Measurements from ENCODE around the gene TES.

Gene TES

GRCh38 chr7:116225860-116226259 is 15.5 kb downstream of the TES start:
- H3K27me3 Mint-ChIP-seq, result no peaks in the 10 kb centered on the region
- no peak for ATAC-seq
- H3K4me1 Mint-ChIP-seq, result peaks cover 81% of the 10 kb centered on the region
- no peaks in the 10 kb centered on the region for H3K9me3 Mint-ChIP-seq
- DNase-seq, result no peak
- H3K4me3 Mint-ChIP-seq, result no peak overlapping the region
- peak overlapping the region in 1 of 2 donors; percentile 81 for H3K27ac Mint-ChIP-seq

DNA sequence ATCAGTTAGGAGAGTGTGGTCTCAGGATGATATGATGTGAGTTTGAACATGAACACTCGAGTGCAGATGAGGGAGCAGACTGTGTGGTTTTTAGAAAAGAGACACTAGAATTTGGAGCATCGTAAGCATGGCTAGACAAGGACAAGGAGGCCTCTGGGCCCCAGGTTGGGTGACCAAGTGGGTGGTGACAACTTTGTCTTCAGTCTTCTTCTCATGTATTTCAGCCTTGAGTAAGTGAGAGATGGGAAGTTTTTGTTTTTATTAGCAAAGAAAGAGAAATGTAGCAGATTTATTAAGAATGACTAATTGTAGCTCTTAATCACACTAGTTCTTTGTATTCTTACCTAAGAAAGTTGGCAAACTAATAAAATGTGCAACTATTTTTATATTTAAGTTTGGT is 16.3 kb downstream of the TES start:
- H3K9me3 Mint-ChIP-seq, result no peaks in the 10 kb centered on the region
- H3K4me3 Mint-ChIP-seq, result no peak overlapping the region
- peaks cover 83% of the 10 kb centered on the region for H3K4me1 Mint-ChIP-seq
- H3K27ac Mint-ChIP-seq, result peak overlapping the region in 1 of 2 donors; percentile 81
- ATAC-seq (no peak), DNase-seq (no peak)
- H3K27me3 Mint-ChIP-seq, result no peaks in the 10 kb centered on the region

DNA sequence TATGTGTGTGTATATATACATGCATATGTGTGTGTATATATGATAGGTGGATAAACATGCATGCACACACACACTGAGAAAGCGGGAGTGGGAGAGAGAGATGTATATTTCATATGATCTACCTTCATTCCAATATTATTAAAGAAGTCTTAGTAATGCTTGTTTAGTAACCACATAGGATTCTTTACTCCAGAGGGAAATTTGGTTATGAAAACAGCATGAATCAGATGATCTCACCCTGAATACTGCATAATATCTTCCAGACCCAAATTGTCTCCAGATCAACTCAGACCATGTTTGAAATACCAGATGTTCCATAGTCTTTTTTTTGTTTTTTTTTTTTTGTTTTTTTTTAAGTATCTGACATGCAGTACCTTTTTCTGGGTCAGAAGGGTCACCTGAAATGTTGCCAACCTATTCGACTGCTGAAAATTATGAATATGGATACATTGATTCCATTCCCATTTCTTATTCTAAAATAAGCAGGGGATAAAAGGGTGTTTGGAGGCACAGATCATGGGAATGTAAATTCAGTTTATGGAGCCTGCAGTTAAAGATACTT is 17.4 kb downstream of the TES start:
- H3K4me3 Mint-ChIP-seq, result no peak overlapping the region
- no peak for DNase-seq
- H3K9me3 Mint-ChIP-seq, result no peaks in the 10 kb centered on the region
- peaks cover 81% of the 10 kb centered on the region for H3K4me1 Mint-ChIP-seq
- ATAC-seq, result no peak
- H3K27ac Mint-ChIP-seq, result no peak overlapping the region
- no peaks in the 10 kb centered on the region for H3K27me3 Mint-ChIP-seq

GRCh38 chr7:116228241-116228640 is 17.9 kb downstream of the TES start:
- DNase-seq (no peak), ATAC-seq (no peak)
- Mint-ChIP-seq H3K9me3 (no peaks in the 10 kb centered on the region), H3K4me3 (no peak overlapping the region), H3K27me3 (no peaks in the 10 kb centered on the region), H3K4me1 (peaks cover 79% of the 10 kb centered on the region), H3K27ac (no peak overlapping the region)

- DNase-seq (no peak), ATAC-seq (peak; percentile 26)
- no peaks in the 10 kb centered on the region for H3K27me3 Mint-ChIP-seq
- H3K9me3 Mint-ChIP-seq, result no peaks in the 10 kb centered on the region
- H3K4me3 Mint-ChIP-seq, result peak overlapping the region in 1 of 2 donors; percentile 1
- H3K27ac Mint-ChIP-seq, result no peak overlapping the region
- H3K4me1 Mint-ChIP-seq, result peaks cover 68% of the 10 kb centered on the region
Observed at GRCh38 chr7:116229366-116229765, 19.0 kb downstream of the TES start.

GRCh38 chr7:116230191-116231005 is 20.1 kb downstream of the TES start:
- Mint-ChIP-seq H3K9me3 (no peaks in the 10 kb centered on the region), H3K27me3 (no peaks in the 10 kb centered on the region), H3K27ac (peak overlapping the region; percentile 67 to 70), H3K4me1 (peaks cover 61% of the 10 kb centered on the region), H3K4me3 (peak overlapping the region; percentile 26 to 40)
- DNase-seq (no peak), ATAC-seq (peak; percentile 72)

DNA sequence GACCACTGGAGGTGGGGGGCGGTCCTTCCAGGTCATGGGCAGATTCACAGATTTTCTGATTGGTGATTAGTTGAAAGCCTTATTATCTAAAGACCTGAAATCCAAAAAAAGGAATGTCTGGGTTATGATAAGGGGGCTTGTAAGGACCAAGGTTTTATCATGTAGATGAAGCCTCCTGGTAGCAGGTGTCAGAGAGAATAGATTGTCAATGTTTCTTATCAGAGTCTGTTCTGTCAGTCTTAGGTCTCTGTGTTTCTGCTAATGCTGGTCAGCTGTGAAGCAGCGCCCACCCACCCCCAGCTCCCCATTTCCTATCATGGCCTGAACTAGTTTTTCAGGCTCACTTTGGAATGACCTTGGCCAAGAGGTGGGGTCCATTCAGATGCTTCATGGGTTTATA is 21.2 kb downstream of the TES start:
- ATAC-seq, result no peak
- Mint-ChIP-seq H3K9me3 (no peaks in the 10 kb centered on the region), H3K4me3 (no peak overlapping the region), H3K27me3 (no peaks in the 10 kb centered on the region), H3K4me1 (peaks cover 54% of the 10 kb centered on the region), H3K27ac (no peak overlapping the region)
- no peak for DNase-seq

DNA sequence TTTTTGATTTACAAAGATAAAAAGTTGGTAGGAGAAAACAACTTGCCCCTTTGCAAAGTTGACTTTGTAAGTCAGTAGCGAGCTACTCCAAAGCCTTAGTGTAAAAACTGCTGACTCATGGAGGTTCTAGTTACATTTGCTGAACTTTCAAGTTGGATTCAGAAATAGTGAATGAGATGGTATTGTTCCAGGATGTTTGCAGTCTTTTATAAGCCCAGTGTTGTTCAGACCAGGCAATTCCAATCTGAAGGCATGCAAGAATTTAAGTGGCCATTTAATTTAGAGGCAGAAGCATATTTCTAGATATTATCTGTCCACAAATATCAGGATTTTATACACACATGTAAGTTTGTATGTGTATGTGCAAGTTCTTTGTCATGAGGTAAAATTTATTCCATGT is 21.6 kb downstream of the TES start:
- DNase-seq, result no peak
- Mint-ChIP-seq H3K4me3 (no peak overlapping the region), H3K4me1 (peaks cover 51% of the 10 kb centered on the region), H3K27ac (peak overlapping the region in 1 of 2 donors; percentile 78), H3K27me3 (no peaks in the 10 kb centered on the region), H3K9me3 (no peaks in the 10 kb centered on the region)
- no peak for ATAC-seq

GRCh38 chr7:116232350-116232749 is 22.0 kb downstream of the TES start:
- DNase-seq, result no peak
- Mint-ChIP-seq H3K4me1 (peaks cover 51% of the 10 kb centered on the region), H3K9me3 (no peaks in the 10 kb centered on the region), H3K27ac (no peak overlapping the region), H3K4me3 (no peak overlapping the region), H3K27me3 (no peaks in the 10 kb centered on the region)
- ATAC-seq, result no peak

- no peak for DNase-seq
- Mint-ChIP-seq H3K4me3 (no peak overlapping the region), H3K4me1 (peaks cover 51% of the 10 kb centered on the region)
Observed at GRCh38 chr7:116232920-116233319, 22.6 kb downstream of the TES start.

DNA sequence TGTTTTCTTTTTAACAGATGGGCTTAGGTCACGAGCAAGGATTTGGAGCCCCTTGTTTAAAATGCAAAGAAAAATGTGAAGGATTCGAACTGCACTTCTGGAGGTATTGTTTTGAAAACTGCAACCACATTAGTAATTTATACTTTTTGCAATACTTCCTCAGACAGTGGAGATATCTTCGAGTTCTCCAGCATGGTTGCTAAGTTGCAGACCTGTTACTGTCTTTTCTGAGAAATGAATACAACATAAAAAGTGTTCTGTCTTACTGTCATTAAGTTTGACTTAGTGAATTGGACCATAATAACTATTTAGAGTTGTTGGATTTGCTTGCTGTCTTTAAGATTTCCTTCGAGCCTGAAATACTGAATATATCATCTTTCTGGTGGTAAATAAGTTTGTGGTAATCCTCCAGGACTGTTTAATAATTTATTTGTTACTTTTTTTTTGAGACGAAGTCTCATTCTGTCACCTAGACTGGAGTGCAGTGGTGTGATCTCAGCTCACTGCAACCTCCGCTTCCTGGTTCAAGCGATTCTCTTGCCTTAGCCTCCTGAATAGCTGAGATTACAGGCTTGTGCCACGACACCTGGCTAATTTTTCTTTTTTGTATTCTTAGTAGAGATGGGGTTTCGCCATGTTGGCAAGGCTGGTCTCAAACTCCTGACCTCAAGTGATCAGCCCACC is 24.3 kb downstream of the TES start:
- Mint-ChIP-seq H3K27ac (peak overlapping the region; percentile 74 to 91), H3K4me1 (peaks cover 49% of the 10 kb centered on the region), H3K4me3 (no peak overlapping the region), H3K9me3 (no peaks in the 10 kb centered on the region), H3K27me3 (no peaks in the 10 kb centered on the region)
- no peak for DNase-seq
- ATAC-seq, result no peak

More at GRCh38 chr7:116232920-116233319, 22.6 kb downstream of the TES start:
- Mint-ChIP-seq H3K27ac (no peak overlapping the region), H3K27me3 (no peaks in the 10 kb centered on the region), H3K9me3 (no peaks in the 10 kb centered on the region)
- ATAC-seq, result no peak

DNA sequence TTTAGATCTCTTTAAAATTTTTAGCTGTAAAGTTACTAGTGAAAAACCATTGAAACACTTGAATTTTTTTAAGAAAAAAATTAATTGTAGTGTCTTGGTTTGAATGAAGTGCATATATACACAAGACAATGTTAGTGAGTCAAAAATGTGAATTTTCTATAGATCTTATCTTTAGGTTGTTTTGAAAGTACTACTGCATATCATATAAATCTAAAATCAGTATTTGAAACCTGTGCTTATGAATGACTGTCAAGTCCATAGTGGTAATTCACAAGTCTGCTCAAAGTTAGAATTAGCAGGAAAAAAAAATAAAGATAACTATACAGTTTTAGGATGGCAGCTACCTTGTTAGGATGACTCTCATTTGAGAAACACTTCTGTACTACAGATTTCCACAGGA is 25.0 kb downstream of the TES start:
- ATAC-seq, result no peak
- no peaks in the 10 kb centered on the region for H3K9me3 Mint-ChIP-seq
- no peaks in the 10 kb centered on the region for H3K27me3 Mint-ChIP-seq
- no peak for DNase-seq
- peaks cover 42% of the 10 kb centered on the region for H3K4me1 Mint-ChIP-seq
- no peak overlapping the region for H3K4me3 Mint-ChIP-seq
- peak overlapping the region in 1 of 2 donors; percentile 79 for H3K27ac Mint-ChIP-seq

DNA sequence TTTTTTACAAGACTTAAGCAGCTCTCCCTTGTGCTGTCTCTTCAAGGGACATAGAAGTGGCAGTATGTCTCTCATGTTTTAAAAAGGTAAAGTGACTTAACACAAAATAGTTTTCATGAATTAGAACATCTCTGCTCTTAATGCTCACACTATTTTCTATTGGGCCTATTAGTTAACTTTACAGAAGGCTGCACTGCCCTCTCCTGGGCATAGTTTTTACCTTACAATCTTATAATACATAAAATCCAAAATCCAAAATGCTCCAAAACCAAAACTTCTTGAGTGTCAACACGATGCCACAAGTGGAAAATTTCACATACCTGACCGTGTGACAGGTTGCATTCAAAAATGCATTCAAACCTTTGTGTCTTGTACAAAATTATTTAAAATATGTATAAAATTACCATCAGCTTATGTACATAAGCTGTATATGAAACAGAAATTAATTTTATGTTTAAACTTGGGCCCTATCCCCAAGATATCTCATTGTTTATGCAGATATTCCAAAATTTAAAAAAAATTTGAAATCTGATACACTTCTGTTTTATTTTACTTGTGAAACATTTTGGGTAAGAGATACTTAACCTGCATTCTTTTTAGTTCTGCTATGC is 25.8 kb downstream of the TES start:
- ATAC-seq, result peak; percentile 79
- Mint-ChIP-seq H3K9me3 (no peaks in the 10 kb centered on the region), H3K4me1 (peaks cover 34% of the 10 kb centered on the region), H3K4me3 (no peak overlapping the region), H3K27ac (no peak overlapping the region), H3K27me3 (no peaks in the 10 kb centered on the region)
- DNase-seq, result peak in 1 of 2 donors; percentile 20

GRCh38 chr7:116239020-116239419 is 28.7 kb downstream of the TES start:
- no peak overlapping the region for H3K27ac Mint-ChIP-seq
- no peak overlapping the region for H3K4me3 Mint-ChIP-seq
- ATAC-seq (no peak), DNase-seq (no peak)
- peaks cover 26% of the 10 kb centered on the region for H3K4me1 Mint-ChIP-seq
- H3K27me3 Mint-ChIP-seq, result no peaks in the 10 kb centered on the region
- peaks cover 0 to 7% of the 10 kb centered on the region in 2 donors for H3K9me3 Mint-ChIP-seq

GRCh38 chr7:116239434-116239833 is 29.1 kb downstream of the TES start:
- ATAC-seq (no peak), DNase-seq (no peak)
- H3K27me3 Mint-ChIP-seq, result no peaks in the 10 kb centered on the region
- no peak overlapping the region for H3K27ac Mint-ChIP-seq
- peaks cover 26% of the 10 kb centered on the region for H3K4me1 Mint-ChIP-seq
- no peak overlapping the region for H3K4me3 Mint-ChIP-seq
- H3K9me3 Mint-ChIP-seq, result peaks cover 0 to 7% of the 10 kb centered on the region in 2 donors
